ENCODE measurements around the gene CDK17.

The CDK17 gene

GRCh38 chr12:96233939-96234461 is 166.2 kb downstream of the CDK17 start:
- Histone ChIP-seq H3K27me3 (ENCODE audit: control insufficient read depth in 1 of 2, insufficient read depth in 2 of 2, low read length in 2 of 2) (no peaks in the 10 kb centered on the region), H3K9me3 (ENCODE audit: low read length) (no peaks in the 10 kb centered on the region), H3K27ac (ENCODE audit: low read depth, low read length) (peak overlapping the region; percentile 99), H3K9ac (ENCODE audit: low read length) (peak overlapping the region; percentile 5), H3K4me3 (ENCODE audit: low read depth in 1 of 2, low read length in 2 of 2) (peak overlapping the region in 1 of 2 donors; percentile 14), H3K4me1 (ENCODE audit: insufficient read depth, low read length) (peaks cover 78% of the 10 kb centered on the region), H3K36me3 (ENCODE audit: insufficient read depth, low read length) (no peaks in the 10 kb centered on the region)

DNA sequence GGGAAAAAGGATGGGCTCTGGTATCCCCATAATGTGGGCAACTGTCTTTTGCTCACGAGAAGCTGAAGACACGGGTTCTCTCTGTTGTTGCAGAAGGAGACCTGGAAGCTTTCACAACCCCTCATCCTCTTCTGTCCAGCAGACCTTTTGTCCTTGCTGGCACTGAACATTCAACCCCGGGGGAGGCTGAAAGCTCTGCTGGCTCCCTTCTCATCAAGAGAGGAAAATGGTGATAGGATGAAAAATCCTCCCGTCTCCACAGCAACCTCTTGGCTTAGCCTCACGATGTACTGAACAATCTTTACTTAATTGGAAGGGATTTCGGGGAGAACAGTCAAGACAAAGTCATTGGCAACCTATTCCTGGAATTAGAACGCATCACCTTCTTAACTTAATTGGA is 167.1 kb downstream of the CDK17 start:
- Histone ChIP-seq H3K36me3 (ENCODE audit: insufficient read depth, low read length) (no peaks in the 10 kb centered on the region), H3K27me3 (ENCODE audit: control insufficient read depth in 1 of 2, insufficient read depth in 2 of 2, low read length in 2 of 2) (no peaks in the 10 kb centered on the region), H3K9me3 (ENCODE audit: low read length) (no peaks in the 10 kb centered on the region), H3K4me1 (ENCODE audit: insufficient read depth, low read length) (peaks cover 69% of the 10 kb centered on the region), H3K9ac (ENCODE audit: low read length) (no peak overlapping the region), H3K4me3 (ENCODE audit: low read depth in 1 of 2, low read length in 2 of 2) (no peak overlapping the region), H3K27ac (ENCODE audit: low read depth, low read length) (peak overlapping the region; percentile 99)

DNA sequence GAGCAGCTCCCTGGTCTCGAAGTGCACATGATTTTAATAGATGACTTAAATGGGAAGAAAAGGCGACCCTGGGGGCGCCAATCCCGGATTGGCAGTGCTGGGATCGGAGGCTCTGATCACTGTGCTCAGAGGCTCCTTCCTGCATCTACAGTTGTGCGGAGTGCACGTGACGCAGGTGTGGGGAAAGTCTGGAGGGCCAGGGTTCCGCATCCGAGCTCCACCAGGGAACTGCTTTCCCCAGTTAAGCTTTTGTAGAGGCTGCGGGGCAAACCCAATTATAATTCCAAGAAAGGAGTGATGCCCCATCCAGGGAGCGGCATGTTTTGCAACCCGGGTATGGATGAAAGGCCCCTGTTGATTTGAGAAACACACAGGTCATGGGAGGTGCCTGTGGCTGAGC is 169.6 kb downstream of the CDK17 start:
- H3K9ac ChIP-seq (ENCODE audit: low read length) = no peak overlapping the region
- H3K27me3 ChIP-seq (ENCODE audit: control insufficient read depth in 1 of 2, insufficient read depth in 2 of 2, low read length in 2 of 2) = no peaks in the 10 kb centered on the region
- H3K4me1 ChIP-seq (ENCODE audit: insufficient read depth, low read length) = peaks cover 47% of the 10 kb centered on the region
- no peak overlapping the region for H3K4me3 ChIP-seq (ENCODE audit: low read depth in 1 of 2, low read length in 2 of 2)
- H3K36me3 ChIP-seq (ENCODE audit: insufficient read depth, low read length) = no peaks in the 10 kb centered on the region
- H3K9me3 ChIP-seq (ENCODE audit: low read length) = no peaks in the 10 kb centered on the region
- peak overlapping the region; percentile 35 for H3K27ac ChIP-seq (ENCODE audit: low read depth, low read length)

DNA sequence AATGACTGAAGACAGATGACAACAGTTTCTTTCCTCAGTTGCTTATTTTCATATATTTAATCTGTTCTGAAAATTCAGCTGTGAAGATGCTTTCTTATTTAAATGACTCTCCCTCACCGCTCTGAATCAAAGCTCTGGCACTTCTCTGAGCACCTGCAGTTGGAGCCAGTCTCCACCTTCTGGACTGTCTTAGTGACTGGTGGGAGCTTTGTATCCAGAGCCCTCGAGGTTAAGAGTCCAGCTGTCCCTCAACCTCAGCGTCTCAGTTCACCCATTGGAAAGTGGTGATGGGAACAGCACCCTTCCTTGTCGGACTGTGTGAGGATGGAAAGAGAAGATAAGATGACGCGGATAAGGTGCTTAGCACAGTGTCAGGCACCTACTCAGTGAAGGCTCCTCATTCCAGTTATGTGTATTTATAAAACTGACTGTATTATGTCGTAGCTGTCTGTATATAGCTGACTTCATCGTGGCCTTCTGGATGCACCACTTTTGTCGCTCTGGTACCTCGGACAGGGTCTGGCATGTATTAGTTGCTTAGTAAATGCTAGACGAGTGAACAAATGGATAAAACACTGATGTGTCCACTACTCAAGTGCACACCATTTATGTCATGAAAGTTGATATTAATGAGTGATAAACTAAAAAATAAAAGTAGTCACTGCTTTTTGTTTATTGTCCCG is 171.5 kb downstream of the CDK17 start:
- Histone ChIP-seq H3K27ac (ENCODE audit: low read depth, low read length) (no peak overlapping the region), H3K4me1 (ENCODE audit: insufficient read depth, low read length) (peaks cover 49% of the 10 kb centered on the region), H3K36me3 (ENCODE audit: insufficient read depth, low read length) (no peaks in the 10 kb centered on the region), H3K27me3 (ENCODE audit: control insufficient read depth in 1 of 2, insufficient read depth in 2 of 2, low read length in 2 of 2) (no peaks in the 10 kb centered on the region), H3K4me3 (ENCODE audit: low read depth in 1 of 2, low read length in 2 of 2) (no peak overlapping the region), H3K9me3 (ENCODE audit: low read length) (no peaks in the 10 kb centered on the region), H3K9ac (ENCODE audit: low read length) (no peak overlapping the region)

All from muscle layer of colon (tissue), 2 donors.